ENCODE measurements around the gene DBN1.

The DBN1 gene

GRCh38 chr5:177472460-177473442 is 683 bp downstream of the DBN1 start:
- DNase-seq: peak; percentile 89

- peak; percentile 79 for DNase-seq
Measured at GRCh38 chr5:177471610-177472356, 1.7 kb downstream of the DBN1 start.

GRCh38 chr5:177470759-177471536 is 2.5 kb downstream of the DBN1 start:
- no peak for DNase-seq

GRCh38 chr5:177469750-177470525 is 3.5 kb downstream of the DBN1 start:
- no peak for DNase-seq

- no peak for DNase-seq
Measured at GRCh38 chr5:177468685-177469628, 4.5 kb downstream of the DBN1 start.

GRCh38 chr5:177468329-177468684 is 5.1 kb downstream of the DBN1 start:
- no peak for DNase-seq

- DNase-seq: no peak
Measured at GRCh38 chr5:177467436-177467835, 6.0 kb downstream of the DBN1 start.

GRCh38 chr5:177466861-177467260 is 6.6 kb downstream of the DBN1 start:
- DNase-seq: no peak

GRCh38 chr5:177465044-177465443 is 8.4 kb downstream of the DBN1 start:
- DNase-seq: no peak

GRCh38 chr5:177462021-177462670 is 11.3 kb downstream of the DBN1 start:
- no peak for DNase-seq

- DNase-seq: no peak
Measured at GRCh38 chr5:177459819-177460628, 13.4 kb downstream of the DBN1 start.

- no peak for DNase-seq
Measured at GRCh38 chr5:177459357-177459756, 14.1 kb downstream of the DBN1 start.

- no peak for DNase-seq
Measured at GRCh38 chr5:177458912-177459350, 14.5 kb downstream of the DBN1 start.

- no peak for DNase-seq
Measured at GRCh38 chr5:177457852-177458681, 15.4 kb downstream of the DBN1 start.

- DNase-seq: no peak
Measured at GRCh38 chr5:177456976-177457851, 16.2 kb downstream of the DBN1 start.

GRCh38 chr5:177456591-177456964 is 16.9 kb downstream of the DBN1 start:
- no peak for DNase-seq

Measured in activated CD8-positive, alpha-beta memory T cell treated with anti-CD3 and anti-CD28 coated beads, Interleukin-2, amount 50 U/mL, for 48 hours (primary cell).